GM18868 (cell line): Measurements from ENCODE around the gene TNRC6A.
"Not testable (repeated sequence)": the region's sequence is repeated elsewhere in the genome, so short reads cannot be mapped to it uniquely, and the experiment has no call there.

Experiments
- ATAC-seq: cut with Tn5 transposase; IDR thresholded peaks from one replicate; pipeline ENCODE4 v1.9.1; 2021; ENCODE audit warnings: mild to moderate bottlenecking, moderate library complexity; ENCODE audit not compliant: unreplicated experiment

TNRC6A gene

DNA sequence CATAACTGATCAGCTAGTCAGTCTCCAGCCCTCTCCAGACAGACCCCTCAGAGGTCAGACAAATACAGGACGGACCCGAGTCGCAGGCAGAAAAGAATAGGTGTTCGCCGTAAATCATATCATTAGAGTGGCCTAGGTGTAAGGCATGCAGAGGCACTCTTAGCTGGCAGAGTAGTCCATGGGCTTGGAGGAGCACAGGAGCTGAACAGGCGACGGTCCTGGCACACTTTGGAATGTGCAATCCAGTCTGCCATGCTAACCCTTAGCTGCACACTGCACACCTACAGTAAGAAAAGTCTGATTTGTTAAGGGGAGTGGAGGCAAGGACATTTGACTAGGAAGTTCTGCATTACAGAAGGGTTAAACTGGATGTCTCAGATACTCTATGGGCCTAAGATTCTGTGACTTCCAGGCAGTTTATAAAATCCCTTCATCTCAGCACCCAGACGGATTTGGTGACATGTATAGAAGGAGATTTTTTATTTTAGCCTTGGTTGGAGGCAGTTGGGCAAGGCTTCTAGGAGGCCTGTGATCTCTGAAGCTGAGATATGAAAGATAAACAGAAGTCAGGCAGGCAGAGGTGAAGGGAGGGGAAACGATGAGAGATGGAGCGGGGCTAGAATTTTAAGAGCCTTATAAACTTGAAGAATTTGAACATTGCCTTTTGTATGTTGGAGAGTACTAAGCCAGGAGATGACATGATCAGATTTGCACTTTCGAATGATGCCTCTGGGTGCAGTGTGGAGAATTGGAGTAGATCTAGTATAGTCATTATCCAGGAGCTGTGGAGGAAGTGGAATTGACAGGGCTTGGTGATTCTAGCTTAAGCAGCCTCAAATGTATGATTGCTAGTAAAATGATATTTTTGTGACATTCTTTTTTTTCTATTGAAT, 81.7 kb downstream of the TNRC6A start:
- ATAC-seq: no peak

DNA sequence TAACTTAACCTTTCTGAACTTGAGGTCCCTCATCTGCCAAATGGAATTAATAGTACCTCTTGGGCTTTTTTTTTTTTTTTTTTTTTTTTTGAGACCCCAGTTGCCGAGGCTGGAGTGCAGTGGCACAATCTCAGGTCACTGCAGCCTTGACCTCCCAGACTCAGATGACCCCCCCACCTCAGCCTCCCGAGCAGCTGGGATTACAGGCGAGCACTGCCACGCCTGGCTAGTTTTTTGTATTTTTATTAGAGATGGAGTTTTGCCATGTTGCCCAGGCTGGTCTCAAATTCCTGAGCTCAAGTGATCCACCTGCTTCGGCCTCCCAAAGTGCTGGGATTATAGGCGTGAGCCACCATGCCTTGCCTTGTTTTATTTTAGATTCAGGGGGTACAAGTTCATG, 83.4 kb downstream of the TNRC6A start:
- not testable (repeated sequence) for ATAC-seq

DNA sequence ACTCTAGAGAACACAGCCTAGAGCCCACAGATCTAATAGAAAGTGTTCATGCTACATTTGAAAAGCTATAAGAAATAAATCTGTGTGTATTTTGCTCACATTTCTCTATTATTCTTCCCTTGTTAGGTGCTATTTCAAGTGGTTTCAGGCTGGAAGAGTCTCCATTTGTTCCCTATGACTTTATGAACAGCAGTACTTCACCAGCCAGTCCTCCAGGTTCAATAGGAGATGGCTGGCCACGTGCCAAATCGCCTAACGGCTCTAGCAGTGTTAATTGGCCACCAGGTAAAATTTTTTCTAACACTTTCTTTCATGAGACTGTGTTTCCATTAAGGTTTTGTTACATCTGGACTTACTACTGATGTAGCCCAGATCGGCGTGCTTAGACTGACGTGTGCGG, 85.6 kb downstream of the TNRC6A start:
- ATAC-seq: no peak

DNA sequence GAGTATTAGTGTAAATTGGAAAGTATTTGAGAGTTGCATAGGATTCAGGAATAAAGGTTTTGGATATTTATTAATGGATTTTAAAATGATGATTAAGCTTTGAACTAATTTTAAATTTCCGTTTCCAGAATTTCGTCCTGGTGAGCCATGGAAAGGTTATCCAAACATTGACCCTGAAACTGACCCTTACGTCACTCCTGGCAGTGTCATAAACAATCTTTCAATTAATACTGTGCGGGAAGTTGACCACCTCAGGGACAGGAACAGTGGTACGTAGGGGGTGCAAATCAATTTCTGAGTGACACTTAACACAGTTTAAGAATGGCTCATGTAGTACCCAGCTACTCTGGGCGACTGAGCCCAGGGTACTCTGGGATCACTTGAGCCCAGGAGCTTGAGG, 87.2 kb downstream of the TNRC6A start:
- no peak for ATAC-seq

DNA sequence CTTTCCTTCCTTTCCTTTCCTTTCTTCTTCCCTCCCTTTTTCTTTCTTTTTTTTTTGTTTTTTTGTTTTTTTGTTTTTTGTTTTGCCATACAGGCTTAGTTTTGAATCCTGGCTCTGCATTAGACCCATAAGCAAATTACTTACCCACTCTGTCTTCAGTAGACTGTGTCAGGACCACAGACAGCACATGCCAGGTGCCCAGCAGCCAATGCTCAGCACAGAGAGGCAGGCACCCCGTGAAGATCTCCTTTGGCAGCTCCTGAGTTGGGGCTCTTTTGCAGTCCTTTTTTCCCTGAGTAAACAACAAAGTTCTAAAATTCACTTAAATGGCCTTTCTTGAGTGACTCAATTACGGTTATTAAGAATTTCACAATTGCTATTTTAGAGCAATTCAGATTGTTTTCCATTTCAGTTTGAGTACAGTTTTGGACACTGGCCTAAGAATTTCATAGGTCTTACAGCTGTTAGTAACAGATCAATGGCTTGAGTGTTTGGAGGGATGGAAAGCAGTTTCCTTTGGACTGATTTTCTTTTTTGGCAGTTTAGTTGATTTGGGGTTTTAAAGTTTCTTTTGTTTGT, 90.1 kb downstream of the TNRC6A start:
- no peak for ATAC-seq

DNA sequence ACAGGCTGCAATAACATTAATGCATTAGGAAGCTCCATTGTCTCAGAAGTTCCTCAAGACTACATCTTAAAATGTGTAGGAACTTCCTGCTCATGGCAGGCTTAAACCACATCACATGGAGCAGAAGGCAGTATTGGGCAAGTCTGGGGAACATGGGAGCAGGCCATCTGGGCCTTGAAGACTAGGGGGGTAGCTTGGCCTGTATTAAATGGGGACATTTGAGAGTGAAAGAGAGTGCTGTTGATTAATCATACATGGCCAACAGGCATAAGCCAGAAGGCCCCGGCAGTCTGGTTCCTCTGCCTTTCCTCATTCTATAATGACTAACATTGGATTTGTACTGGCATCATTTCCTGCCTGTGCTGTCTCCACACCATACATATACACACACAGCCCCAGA, 91.1 kb downstream of the TNRC6A start:
- ATAC-seq: no peak

DNA sequence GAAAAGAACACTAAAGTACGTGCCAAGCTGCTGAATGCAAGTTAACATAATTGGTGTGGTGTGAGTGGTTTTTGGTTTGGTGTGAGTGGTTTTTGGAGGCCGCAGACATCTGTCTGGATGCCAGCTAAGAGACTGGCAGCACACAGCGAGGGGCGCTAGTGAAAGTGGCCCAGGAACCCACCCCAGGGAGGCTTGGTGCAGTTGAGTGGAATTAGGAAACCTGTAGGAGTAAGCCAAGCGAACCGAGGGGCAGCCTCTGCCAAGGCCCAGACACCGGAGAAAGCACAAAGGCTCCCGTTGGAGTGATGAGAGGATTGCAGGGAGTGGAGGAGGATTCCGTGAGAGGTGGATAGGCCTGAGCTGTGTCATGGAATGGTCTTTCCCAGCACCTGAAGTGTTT, 91.7 kb downstream of the TNRC6A start:
- no peak for ATAC-seq

DNA sequence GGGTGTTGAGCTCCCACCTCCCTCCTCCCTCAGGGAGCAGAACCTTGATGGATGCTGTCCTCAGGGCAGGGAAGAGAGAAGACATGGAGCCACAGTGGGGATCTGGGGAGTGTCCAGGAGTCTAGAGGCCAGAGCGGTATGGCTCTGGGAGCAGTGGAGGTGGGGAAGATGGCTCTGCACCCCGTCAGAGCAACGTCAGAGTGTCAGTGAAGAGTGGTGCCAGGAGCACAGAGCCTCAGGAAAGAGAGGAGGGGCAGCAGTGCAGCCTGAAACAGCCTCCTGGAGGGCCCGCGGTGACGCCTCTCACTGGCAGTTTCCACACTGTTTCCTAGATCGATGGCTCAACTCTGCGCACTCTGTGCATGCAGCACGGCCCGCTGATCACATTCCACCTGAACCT, 93.1 kb downstream of the TNRC6A start:
- no peak for ATAC-seq

DNA sequence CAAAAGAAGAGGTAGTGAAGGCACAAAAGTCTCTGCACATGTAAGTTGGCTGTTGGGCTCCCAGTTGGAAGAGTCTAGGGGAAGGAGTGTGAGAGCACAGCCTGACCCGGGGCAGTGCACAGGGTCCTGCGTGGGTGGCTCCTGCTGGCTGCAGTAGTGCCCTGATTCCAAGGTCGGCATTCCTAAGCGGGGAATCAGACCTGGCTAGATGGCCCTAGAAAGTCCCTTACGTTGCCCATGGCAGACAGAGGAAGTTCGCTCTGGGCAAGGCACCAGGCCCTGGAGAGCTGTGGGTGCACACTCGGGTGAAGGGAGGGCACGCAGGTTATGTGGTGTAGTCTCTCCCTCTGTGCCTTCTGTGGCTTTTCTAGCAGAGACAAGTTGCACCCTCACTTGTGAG, 93.5 kb downstream of the TNRC6A start:
- no peak for ATAC-seq

DNA sequence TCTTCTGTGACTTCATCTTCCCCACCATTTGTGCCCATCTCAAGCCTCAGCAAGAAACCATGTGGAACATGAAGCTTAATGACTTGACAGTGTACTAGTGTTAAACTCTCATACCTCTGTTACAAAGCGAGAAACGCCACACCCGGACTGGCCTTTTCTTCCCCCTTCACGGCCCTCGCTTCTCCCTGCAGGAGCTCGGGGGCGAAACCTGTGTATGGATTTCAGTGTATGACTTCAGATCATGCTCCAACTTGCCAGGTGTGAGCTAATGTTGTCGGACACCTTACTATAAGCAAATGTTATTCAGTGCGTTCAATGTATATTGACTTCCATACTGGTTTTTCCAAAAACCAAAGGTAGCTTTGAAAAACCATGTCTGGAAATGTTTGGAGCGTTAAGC, 96.2 kb downstream of the TNRC6A start:
- no peak for ATAC-seq

DNA sequence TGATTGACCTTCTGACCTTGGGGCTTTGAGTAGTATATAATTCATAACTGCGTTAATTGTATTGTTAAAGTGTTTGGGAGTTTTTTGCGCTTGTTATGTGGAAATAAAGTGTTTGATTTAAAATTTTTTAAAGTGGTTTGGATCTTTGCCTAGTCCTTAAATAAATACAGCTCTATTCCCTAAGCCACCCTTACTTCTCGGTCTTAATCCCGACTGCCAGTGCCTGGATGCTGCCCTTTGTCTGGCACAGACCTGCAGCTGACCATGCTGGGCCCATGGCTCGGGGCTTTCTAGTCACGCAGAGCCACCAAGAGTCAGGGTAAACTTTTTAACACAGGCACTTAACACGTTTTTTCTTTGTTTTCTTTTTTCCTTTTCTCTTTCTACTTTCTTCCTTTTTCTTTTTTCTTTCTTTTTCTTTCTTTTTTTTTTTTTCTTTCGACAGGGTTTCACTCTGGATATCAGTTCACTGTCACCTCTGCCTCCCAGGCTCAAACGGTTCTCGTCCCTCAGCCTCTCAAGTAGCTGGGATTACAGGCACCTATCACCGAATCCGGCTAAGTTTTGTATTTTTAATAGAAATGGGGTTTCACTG, 96.7 kb downstream of the TNRC6A start:
- ATAC-seq: no peak

DNA sequence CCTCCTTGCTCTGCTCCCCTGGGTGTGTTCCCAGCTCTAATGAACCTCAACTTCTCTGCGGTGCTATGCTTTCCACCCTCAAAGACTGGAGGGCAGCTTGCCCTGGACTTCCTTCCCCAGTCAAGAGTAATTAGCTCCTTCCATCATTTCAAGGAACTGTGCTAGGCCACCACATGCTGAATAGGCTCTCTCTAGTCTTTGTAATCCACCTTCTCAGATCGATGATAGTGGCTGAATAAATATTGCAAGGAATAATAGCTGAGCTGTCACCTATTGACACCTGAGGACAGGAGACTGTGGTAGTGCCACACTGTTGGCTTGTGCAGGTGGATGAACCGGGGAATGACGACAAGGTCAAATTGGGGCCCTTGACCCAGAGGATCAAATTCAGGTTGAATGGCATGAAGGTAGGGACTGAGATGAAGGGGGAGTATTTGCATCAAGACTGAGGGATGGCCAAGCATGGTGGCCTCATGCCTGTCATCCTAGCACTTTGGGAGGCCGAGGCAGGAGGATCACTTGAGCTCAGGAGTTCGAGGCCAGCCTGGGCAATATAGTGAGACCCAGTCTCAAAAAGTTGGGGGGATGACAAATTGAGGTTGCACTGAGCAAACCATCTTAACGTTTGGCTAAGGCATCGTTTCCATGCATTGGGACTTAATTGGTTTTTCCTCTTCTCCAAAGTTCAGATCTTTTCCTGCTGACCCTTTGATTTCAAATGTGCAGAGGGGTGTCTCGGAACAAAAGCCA, 97.5 kb downstream of the TNRC6A start:
- no peak for ATAC-seq

DNA sequence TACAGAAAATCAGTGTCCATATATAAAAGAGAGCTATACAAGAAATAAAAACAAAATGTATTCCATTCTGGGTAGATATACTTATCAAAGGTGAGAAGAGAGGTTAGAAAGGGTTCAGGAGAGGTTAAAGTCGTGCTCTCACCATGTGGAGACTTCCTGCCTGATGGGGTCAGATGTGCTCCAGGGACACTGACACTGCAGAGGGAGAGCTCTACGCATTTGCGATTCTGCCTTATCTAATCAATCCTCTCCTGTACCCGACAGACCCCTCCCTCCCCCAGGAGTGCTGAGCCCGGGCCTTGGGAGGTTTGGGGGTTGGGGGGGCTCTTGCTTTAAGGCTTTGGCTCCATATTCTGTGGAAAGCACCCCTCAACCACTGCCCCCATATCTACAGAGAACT, 99.7 kb downstream of the TNRC6A start:
- ATAC-seq: no peak

DNA sequence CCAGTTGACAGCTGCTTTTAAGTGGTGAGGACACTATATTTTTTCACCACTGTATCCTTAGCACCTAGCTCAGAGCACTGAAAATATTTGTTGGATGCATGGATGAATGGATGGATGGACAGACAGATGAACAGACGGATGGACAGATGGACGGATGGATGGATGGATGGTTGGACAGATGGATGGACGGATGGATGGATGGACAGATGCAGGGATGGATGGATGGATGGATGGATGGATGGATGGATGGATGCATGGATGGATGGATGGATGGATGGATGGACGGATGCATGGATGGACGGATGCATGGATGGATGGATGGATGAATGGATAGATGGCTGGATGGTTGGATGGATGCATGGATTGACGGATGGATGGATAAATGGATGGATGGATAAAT, 103.9 kb downstream of the TNRC6A start:
- ATAC-seq: no peak

DNA sequence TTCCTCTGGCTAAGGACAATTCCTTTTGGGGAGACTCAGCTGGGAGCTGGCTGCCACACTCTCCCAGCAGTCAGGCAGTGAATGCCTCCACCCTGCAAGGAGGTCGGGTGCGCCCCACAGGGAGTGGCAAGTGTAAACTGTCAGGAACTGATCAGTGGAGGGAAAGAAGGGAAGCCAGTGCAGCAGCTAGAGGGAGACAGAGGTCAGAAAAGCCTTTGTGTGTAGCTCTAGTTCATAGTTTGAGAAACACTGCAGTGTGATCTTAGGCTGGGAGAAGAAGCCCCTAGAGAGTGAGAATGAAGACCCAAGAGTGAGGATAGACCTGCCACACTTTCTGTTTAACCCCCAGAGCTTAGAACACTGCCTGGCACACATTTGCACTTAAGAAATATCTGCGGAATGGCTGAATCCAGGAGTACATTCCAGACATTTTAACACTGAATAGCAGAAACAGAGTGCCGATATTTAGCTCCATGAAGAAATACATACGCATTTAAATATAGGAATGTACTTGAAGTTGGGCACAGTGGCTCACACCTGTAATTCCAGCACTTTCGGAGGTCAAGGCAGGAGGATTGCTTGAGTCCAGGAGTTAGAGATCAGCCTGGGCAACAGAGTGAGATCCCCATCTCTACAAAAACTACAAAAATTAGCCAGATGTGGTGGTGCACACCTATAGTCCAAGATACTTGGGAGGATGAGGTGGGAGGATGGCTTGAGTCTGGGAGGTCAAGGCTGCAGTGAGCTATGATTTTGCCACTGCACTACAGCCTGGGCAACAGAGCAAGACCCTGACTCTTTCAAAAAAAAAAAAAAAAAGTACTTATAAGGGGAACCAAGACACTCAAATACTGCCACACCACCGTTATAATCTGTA, 105.2 kb downstream of the TNRC6A start:
- no peak for ATAC-seq

DNA sequence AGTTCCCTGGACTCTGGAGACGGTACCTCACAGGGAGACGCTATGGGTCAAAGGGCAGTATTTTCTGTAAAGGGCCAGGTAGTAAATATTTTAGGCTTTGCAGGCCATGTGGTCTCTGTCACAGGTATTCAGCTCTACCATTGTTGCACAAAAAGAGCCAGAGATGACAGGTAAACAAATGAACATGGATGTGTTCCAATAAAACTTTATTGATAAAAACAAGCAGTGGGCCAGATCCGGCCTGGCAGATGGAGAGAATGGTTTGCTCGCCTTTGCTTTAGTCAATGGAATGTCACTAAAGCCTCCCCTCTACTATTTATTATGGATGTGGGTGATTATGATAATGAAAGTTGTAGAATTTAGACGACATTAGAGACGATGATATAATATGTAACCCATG, 107.4 kb downstream of the TNRC6A start:
- ATAC-seq: no peak

DNA sequence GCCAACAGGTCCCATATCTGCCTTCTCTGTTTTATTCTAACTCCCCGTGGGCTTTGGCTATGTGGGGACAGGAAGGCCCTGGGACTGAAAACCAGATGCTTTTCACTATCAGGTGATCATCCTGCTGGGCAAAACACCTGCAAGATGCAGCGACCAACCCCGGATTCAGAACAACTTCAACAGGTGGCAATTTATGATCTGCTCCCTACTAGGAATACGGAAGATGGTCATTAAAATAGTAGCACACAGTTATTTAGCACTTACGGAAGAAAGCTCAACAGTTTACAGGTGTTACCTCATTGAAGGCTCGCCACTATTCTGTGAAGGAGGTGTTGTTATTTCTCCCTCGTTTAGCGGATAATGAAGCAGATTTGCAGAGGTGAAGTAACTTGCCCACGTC, 108.5 kb downstream of the TNRC6A start:
- no peak for ATAC-seq

DNA sequence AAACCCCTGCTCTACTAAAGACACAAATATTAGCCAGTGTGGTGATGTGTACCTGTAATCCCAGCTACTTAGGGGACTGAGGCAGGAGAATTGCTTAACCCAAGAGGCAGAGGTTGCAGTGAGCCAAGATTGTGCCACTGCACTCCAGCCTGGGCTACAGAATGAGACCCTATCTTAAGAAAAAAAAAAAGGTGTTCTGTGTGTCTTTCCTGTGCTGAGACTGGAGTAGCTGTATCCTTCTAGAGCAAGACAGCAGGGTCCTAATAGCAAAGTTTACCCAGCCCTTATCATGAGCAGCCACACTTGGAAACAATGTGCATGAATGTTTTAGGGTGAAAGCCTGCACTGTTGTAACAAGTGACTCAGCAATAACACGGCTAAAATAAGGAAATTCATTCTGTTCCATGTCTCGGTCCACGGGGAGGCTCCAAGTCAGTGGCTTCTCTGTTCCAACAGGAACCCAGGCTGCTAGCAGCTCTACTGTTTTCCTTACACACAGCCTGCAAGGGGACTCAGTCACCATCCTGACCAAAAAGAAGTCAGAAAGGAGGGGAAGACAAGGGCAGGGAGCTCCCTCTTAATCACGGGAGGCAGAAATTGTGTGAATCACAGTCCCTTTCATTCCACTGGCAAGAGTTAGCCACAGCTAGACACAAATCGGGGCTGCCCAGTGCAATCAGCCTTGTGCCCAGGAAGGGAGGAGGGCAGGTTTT, 109.3 kb downstream of the TNRC6A start:
- no peak for ATAC-seq

DNA sequence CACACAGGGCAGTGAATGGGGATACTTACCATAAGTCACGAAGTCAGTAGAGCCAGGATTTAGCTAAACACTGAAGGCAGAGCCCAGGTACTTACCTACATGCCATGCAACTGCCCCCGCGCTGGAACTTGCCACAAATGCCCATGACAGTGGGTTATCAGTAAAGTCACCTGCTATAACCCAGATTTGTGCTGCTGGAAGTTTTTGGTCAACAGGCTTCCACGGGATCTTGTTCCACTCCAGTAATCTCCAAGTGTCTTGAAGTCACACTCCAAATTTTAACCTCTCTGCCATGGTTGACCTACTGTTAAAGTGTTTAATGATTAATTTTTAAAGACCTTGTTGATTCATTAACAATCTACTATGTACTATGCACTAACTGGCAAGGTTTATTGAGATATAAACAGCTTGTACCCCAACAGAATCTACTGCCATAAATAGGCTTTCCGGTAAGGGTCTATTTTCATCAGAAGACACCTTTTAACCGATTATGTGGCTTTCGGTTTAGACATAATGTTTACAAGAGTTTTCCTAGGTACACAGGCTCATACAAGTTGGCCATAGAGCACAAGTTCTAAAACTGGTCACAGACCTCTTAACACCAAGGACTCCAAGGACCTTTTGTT, 110.0 kb downstream of the TNRC6A start:
- ATAC-seq: no peak

DNA sequence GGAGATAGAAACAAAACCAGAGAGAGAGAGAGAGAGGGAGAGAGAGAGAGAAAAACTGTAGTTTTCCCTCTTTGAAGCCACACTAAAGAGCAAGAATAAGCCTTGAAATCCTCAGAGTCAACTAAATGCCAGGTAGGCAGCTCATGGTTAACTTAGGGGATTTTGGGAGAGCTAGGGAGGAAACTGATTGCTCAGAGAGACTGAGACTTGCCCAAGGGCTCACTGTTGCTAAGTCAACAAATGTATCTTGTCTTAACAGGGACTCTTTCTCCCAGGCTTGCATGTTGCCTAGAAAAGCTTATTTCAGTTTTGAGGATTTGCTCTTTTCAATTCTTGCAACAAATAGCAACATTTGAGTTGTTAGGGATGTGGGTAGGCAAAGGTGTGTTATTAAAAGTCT, 111.8 kb downstream of the TNRC6A start:
- no peak for ATAC-seq
